K562 (cell line): ENCODE results near the gene DNMT3A. TPM values are rescaled to one million over a fixed set of nuclear protein-coding genes. Genes with fewer than 3 reads are reported as not detected.

Experiments used
- ATAC-seq: fragments of 200-7000 bp; cut with Tn5 transposase; 3 replicates; pipeline ENCODE4 v1.9.1; 2020; ENCODE audit warnings: moderate library complexity
- BruUV-seq: library from RNA; stranded (reverse); fragments of 400-500 nt; replicated peaks from 2 replicates; lab custom pipeline; 2021; lab: Mats Ljungman, UMichigan
- CTCF ChIA-PET: fragments of 300-600 bp; formaldehyde crosslinking; extraction: SDS; loops from one replicate; lab custom pipeline; 2021; ENCODE audit warnings: low intra/inter-chr PET ratio; lab: Yijun Ruan, JAX
- POLR2A ChIA-PET: fragments of 300-600, 350-650 bp; sonication (Branson Sonifier 250); formaldehyde crosslinking; extraction: SDS; loops from one replicate; lab custom pipeline; 2021; ENCODE audit warnings: antibody characterized with exemption, inconsistent platforms; lab: Yijun Ruan, JAX
- DNase-seq, 4 experiments: peaks; one replicate each; pipeline versions ENCODE4 v3.0.0 to v3.0.0-alpha.2; 2011 to 2018; ENCODE audit warnings: low spot score in 3 of 4, mixed read lengths in 3 of 4; ENCODE audit errors: extremely low read depth in 1 of 4
- FAIRE-seq: peaks from 2 replicates; lab custom pipeline; 2011; peaks lifted over from hg19 to GRCh38; lab: Jason Lieb, UNC
- H2AFZ ChIP-seq: 2 replicates; pipeline ENCODE4 v1.6.0; 2011; ENCODE audit warnings: low read depth, low read length, control low read depth, inconsistent platforms
- H3K27ac ChIP-seq: fragments of 200-600 bp; 3 replicates; pipeline ENCODE4 v1.8.0; 2011; ENCODE audit warnings: low read depth, mild to moderate bottlenecking, control low read depth, inconsistent platforms, low read length, moderate library complexity, mixed read lengths; ENCODE audit errors: extremely low read depth
- H3K27me3 ChIP-seq, 2 experiments: fragments of 300-600 bp in 1 of 2; 2 replicates in 1 of 2; 3 replicates in 1 of 2; pipeline versions ENCODE4 v1.6.0 to v1.8.0; 2011; ENCODE audit warnings: inconsistent platforms in 2 of 2, low read length in 2 of 2, mild to moderate bottlenecking in 1 of 2, mixed read lengths in 1 of 2, moderate library complexity in 1 of 2; ENCODE audit not compliant: control insufficient read depth in 2 of 2, insufficient read depth in 2 of 2
- H3K36me3 ChIP-seq: fragments of 300-600 bp; 3 replicates; pipeline ENCODE4 v1.8.0; 2011; ENCODE audit warnings: mild to moderate bottlenecking, low read length, inconsistent platforms; ENCODE audit not compliant: control insufficient read depth, insufficient read depth
- H3K4me1 ChIP-seq, 2 experiments: fragments of 200-600 bp in 1 of 2; replicated peaks in 1 of 2; 2 replicates in 1 of 2; 3 replicates in 1 of 2; pipeline versions ENCODE4 v1.5.1 to v1.8.0; 2011; ENCODE audit warnings: inconsistent platforms in 2 of 2, low read length in 2 of 2, mild to moderate bottlenecking in 1 of 2, mixed read lengths in 1 of 2, moderate library complexity in 1 of 2; ENCODE audit not compliant: control insufficient read depth in 2 of 2, insufficient read depth in 2 of 2
- H3K4me2 ChIP-seq: 2 replicates; pipeline ENCODE4 v1.6.1; 2011; ENCODE audit warnings: low read length, control low read depth, inconsistent platforms, mixed read lengths; ENCODE audit not compliant: insufficient read depth
- H3K4me3 ChIP-seq: fragments of 200-600 bp; sonication (generic), shearing (Covaris generic); 2 replicates; pipeline ENCODE4 v1.5.1; 2016; ENCODE audit warnings: control low read depth, inconsistent platforms
- H3K79me2 ChIP-seq: fragments of 200-600 bp; 3 replicates; pipeline ENCODE4 v1.8.0; 2011; ENCODE audit warnings: low read length, inconsistent platforms; ENCODE audit not compliant: control insufficient read depth, insufficient read depth
- H3K9ac ChIP-seq, 2 experiments: 2 replicates each; pipeline versions ENCODE4 v1.6.0 to v1.6.1; 2011; ENCODE audit warnings: low read depth in 2 of 2, low read length in 2 of 2, control low read depth in 1 of 2, inconsistent platforms in 1 of 2, mild to moderate bottlenecking in 1 of 2, mixed read lengths in 1 of 2; ENCODE audit not compliant: insufficient read depth in 1 of 2
- H3K9me1 ChIP-seq: one replicate; pipeline ENCODE4 v1.6.0; 2011; ENCODE audit warnings: inconsistent platforms, mild to moderate bottlenecking, low read length, moderate library complexity; ENCODE audit not compliant: control insufficient read depth, insufficient read depth
- H3K9me3 ChIP-seq: replicated peaks from 2 replicates; pipeline ENCODE4 v1.5.1; 2011; ENCODE audit warnings: low read depth, low read length, inconsistent platforms; ENCODE audit not compliant: control insufficient read depth, insufficient read depth
- H4K20me1 ChIP-seq: replicated peaks from 2 replicates; pipeline ENCODE4 v1.6.1; 2011; ENCODE audit warnings: low read length, inconsistent platforms, mixed read lengths; ENCODE audit not compliant: control insufficient read depth, insufficient read depth
- CEBPB ChIP-seq: fragments of 450-650 bp; IDR thresholded peaks from 2 replicates; pipeline ENCODE4 v1.6.1; 2016; ENCODE audit warnings: missing genetic modification characterization, missing compliant biosample characterization
- CHD7 ChIP-seq: fragments of 200-600 bp; sonication (generic); IDR thresholded peaks from one replicate; pipeline ENCODE4 v1.6.1; 2012; ENCODE audit warnings: mild to moderate bottlenecking, low read depth, low read length, inconsistent platforms
- NFXL1 ChIP-seq: fragments of 450-650 bp; formaldehyde crosslinking; IDR thresholded peaks from 2 replicates; pipeline ENCODE4 v1.4.0; 2021; ENCODE audit warnings: mild to moderate bottlenecking
- PHF21A ChIP-seq: fragments of 450-650 bp; IDR thresholded peaks from 2 replicates; pipeline ENCODE4 v1.6.1; 2017; ENCODE audit warnings: low read depth, borderline replicate concordance
- RFX5 ChIP-seq: IDR thresholded peaks from 2 replicates; pipeline ENCODE4 v1.6.1; 2011; ENCODE audit warnings: low read depth, mild to moderate bottlenecking, improper control_type of control experiment, low read length
- TAL1 ChIP-seq: fragments of 450-650 bp; IDR thresholded peaks from 2 replicates; pipeline ENCODE4 v1.6.1; 2016; ENCODE audit warnings: mild to moderate bottlenecking
- TEAD2 ChIP-seq: fragments of 450-650 bp; IDR thresholded peaks from 2 replicates; pipeline ENCODE4 v1.6.1; 2016; ENCODE audit warnings: missing genetic modification characterization, control low read depth, missing compliant biosample characterization
- WGBS: fragments of 100-300 bp; shearing (Covaris generic); methylation state at CpG from one replicate; pipeline ENCODE4 v1.1.6; 2016; ENCODE audit warnings: low coverage, mixed read lengths; ENCODE audit not compliant: insufficient coverage; ENCODE audit errors: missing lambda C conversion rate; 5-methylcytosine and 5-hydroxymethylcytosine counted together
- in situ Hi-C: fragments of 300-500 bp; cut with MboI; formaldehyde crosslinking; loops from 4 replicates; pipeline ENCODE4 v1.15.0; 2018; ENCODE audit warnings: inconsistent platforms, mixed read lengths
- intact Hi-C: fragments of 100-400 bp; cut with micrococcal nuclease; formaldehyde crosslinking; loops from 2 replicates; pipeline ENCODE4 v1.14.2; 2022
- polyA plus RNA-seq, 8 experiments: library from polyadenylated mRNA; depleted of rRNA in 4 of 8; stranded (reverse) in 5 of 8; unstranded in 3 of 8; fragments of >200 nt; fragmentation: Nextera tagmentation in 2 of 8; fragmentation: Illumina TruSeq in 1 of 8; extraction: Ambion mirVana in 2 of 8; extraction: Trizol in 1 of 8; gene quantifications; 2 replicates each; pipeline versions ENCODE4 v1.2.1 to v1.2.3, GENCODE V29; 2011 to 2014; ENCODE audit warnings: inconsistent platforms in 1 of 8, missing spikeins in 1 of 8
- total RNA-seq, 7 experiments: library from RNA; depleted of rRNA in 6 of 7; stranded (reverse); fragments of >200 nt in 6 of 7; fragmentation: Illumina TruSeq in 2 of 7; extraction: Trizol in 2 of 7; gene quantifications; 2 replicates each; pipeline versions ENCODE4 v1.2.1 to v1.2.3, GENCODE V29; 2011 to 2021; ENCODE audit warnings: low replicate concordance in 1 of 7
- TF ChIP-seq, protein P1 (sequence below): fragments of 250-450 bp; sonication (Bioruptor Pico); IDR thresholded peaks from 2 replicates; pipeline ENCODE4 v1.5.0; 2021; ENCODE audit warnings: mild to moderate bottlenecking, moderate library complexity

Gene DNMT3A
- total and polyA plus RNA-seq, 9 of the 15 experiments (the other 6 are each of a cell fraction or from before 2014, with no cell fraction given) = 3.0 to 16.0 (median 6.1) TPM

DNA sequence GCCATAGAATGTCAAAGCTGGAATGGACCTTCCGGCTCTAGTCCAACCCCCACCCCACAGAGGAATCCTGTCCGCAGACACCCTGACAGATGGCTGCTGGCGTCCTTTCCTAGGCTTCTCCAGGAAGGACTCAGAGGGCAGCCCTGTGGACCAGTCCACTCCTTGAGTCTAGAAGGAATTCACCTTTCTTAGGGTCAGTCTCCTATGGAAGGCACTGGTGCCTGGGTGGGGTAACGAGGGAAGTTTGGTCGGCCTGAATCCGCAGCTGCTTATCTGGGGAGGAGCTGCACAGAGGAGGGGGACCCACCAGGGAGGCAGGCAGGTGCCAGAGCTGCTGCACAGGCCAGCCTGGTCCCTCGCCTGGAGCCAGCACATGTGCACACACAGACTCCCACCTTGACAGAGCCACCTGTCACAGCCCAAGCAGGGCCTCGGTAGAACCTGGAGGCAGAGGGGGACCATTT lies 2.5 kb downstream of the DNMT3A start:
- no peak for FAIRE-seq
- H3K9me1 ChIP-seq = peaks cover 3% of the 10 kb centered on the region
- H2AFZ ChIP-seq = no peak overlapping the region
- H3K4me1 ChIP-seq = peaks cover 0 to 27% of the 10 kb centered on the region in 2 experiments; a peak in 4 of 5 replicates
- intact Hi-C loops (no loop called here), in situ Hi-C loops (no loop called here)
- no peak overlapping the region for H3K27ac ChIP-seq
- H3K9me3 ChIP-seq = no peaks in the 10 kb centered on the region
- peaks cover 34% of the 10 kb centered on the region for H4K20me1 ChIP-seq
- H3K27me3 ChIP-seq = peaks cover 43 to 64% of the 10 kb centered on the region in 2 experiments
- no peak overlapping the region for H3K4me3 ChIP-seq
- ChIA-PET POLR2A (interaction anchor here (0.6 to 1.6 kb wide), 4 partner anchors 12 to 59 kb away, joined by 3 to 4 read pairs (median 4); no protein-coding TSS in a partner anchor), CTCF (no interaction called here)
- no TSS peak for BruUV-seq
- H3K36me3 ChIP-seq = no peaks in the 10 kb centered on the region
- H3K9ac ChIP-seq = no peak overlapping the region
- no peak overlapping the region for H3K4me2 ChIP-seq
- no peaks in the 10 kb centered on the region for H3K79me2 ChIP-seq
- ATAC-seq = no peak
- DNase-seq = no peak
- 12% methylated on average over 6 of the region's 8 CpGs for WGBS
- no peak for TF ChIP-seq PHF21A
- TF ChIP-seq CHD7 = no peak
- TF ChIP-seq RFX5 = no peak
- TF ChIP-seq, protein P1, sequence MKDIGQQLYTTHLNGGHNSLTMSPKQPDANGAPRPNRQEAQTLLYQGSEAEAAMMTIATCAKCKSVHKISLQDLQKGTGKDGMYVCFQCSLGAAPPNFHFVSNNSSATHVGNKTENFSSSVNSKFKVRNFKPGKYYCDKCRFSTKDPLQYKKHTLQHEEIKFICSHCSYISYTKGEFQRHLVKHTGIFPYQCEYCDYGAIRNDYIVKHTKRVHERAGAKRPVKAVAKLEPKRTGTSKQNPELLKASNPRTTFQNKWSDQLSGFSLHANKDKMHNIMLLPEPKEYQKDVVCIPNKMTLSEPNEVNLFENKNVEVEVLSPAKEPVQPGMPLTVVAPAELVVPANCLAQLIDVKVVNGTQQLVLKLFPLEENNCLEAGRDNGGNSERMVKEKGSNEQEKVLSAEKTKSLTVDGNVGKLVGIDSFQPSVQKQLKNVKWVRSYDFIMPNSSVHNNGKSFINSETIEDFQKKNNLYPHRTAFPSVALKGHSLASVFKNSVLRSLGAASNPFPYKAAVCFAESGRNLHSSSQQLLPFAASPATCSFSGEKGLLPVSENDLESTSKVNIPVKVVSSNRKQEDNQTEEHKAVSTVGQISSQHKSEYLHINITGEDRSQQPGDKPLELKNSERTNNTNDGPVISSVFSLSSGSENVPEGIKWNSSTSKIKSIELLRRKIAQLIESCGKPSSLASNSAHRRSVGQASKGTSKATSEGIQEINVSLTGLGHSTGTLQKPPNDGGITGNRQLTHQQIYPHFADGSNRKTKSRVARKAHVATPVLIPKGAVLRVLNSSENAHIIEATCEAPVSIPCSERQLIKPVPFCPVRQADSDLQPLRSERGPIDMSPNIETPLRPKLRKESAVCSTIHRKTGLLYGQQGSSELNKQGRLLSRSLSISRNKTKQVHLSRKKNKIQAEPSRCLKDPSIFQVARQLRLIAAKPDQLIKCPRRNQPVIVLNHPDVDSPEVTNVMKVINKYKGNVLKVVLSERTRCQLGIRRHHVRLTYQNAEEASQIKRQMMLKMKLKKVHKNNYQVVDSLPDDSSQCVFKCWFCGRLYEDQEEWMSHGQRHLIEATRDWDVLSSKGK = no peak
- TF ChIP-seq TEAD2 = no peak
- no peak for TF ChIP-seq TAL1
- TF ChIP-seq NFXL1 = no peak
- no peak for TF ChIP-seq CEBPB (tag)
